H1 (cell line): Measurements from ENCODE around the gene PTPRJ. TPM values are rescaled to one million over a fixed set of nuclear protein-coding genes. Genes with fewer than 3 reads are reported as not detected.

Experiments used
- CTCF ChIA-PET: fragments of 300-600 bp; sonication (Branson Sonifier 250); formaldehyde crosslinking; loops from one replicate; lab custom pipeline; 2021; ENCODE audit not compliant: partially characterized antibody; lab: Charles Lee
- POLR2A ChIA-PET: fragments of 300-600 bp; sonication (Branson Sonifier 250); formaldehyde crosslinking; loops from one replicate; lab custom pipeline; 2021; ENCODE audit warnings: inconsistent platforms; ENCODE audit not compliant: partially characterized antibody; lab: Charles Lee
- DNase-seq, 2 experiments: peaks; one replicate each; pipeline versions ENCODE4 v3.0.0 to v3.0.0-alpha.2; 2010 to 2022; ENCODE audit warnings: low spot score in 2 of 2, low read depth in 1 of 2, mixed read lengths in 1 of 2
- FAIRE-seq: peaks from 2 replicates; lab custom pipeline; 2011; peaks lifted over from hg19 to GRCh38; lab: Jason Lieb, UNC
- H2AFZ ChIP-seq: 2 replicates; pipeline ENCODE4 v1.8.1; 2012; ENCODE audit warnings: low read length, inconsistent platforms
- H2AK5ac ChIP-seq: 2 replicates; pipeline ENCODE4 v1.6.1; 2013; ENCODE audit warnings: low read depth, low read length
- H2BK120ac ChIP-seq: replicated peaks from 2 replicates; pipeline ENCODE3; 2013; ENCODE audit warnings: low read depth, low read length, inconsistent platforms
- H2BK12ac ChIP-seq: 2 replicates; pipeline ENCODE4 v1.6.1; 2013; ENCODE audit warnings: low read depth, low read length
- H2BK15ac ChIP-seq: 2 replicates; pipeline ENCODE4 v1.6.1; 2013; ENCODE audit warnings: low read length
- H2BK20ac ChIP-seq: 2 replicates; pipeline ENCODE4 v1.6.1; 2013; ENCODE audit warnings: low read length
- H2BK5ac ChIP-seq: 2 replicates; pipeline ENCODE4 v1.6.1; 2013; ENCODE audit warnings: low read depth, low read length
- H3K14ac ChIP-seq: 2 replicates; pipeline ENCODE4 v1.6.1; 2013; ENCODE audit warnings: inconsistent platforms; ENCODE audit not compliant: insufficient read length
- H3K18ac ChIP-seq: 2 replicates; pipeline ENCODE4 v1.6.1; 2013; ENCODE audit warnings: low read length; ENCODE audit errors: extremely low read depth
- H3K23ac ChIP-seq: 2 replicates; pipeline ENCODE4 v1.6.1; 2013; ENCODE audit warnings: inconsistent platforms; ENCODE audit not compliant: insufficient read length
- H3K23me2 ChIP-seq: 2 replicates; pipeline ENCODE4 v1.6.1; 2013; ENCODE audit warnings: low read depth, low read length
- H3K27ac ChIP-seq: 2 replicates; pipeline ENCODE4 v1.6.1; 2011; ENCODE audit warnings: low read depth, low read length, inconsistent platforms
- H3K27me3 ChIP-seq, 4 experiments: replicated peaks in 1 of 4; 1 replicate in 1 of 4; 2 replicates in 3 of 4; pipeline versions ENCODE4 v1.6.1 to v1.8.1; 2011 to 2013; ENCODE audit warnings: low read length in 3 of 4, mild to moderate bottlenecking in 3 of 4, inconsistent platforms in 2 of 4, mixed read lengths in 2 of 4, moderate library complexity in 1 of 4; ENCODE audit not compliant: control insufficient read depth in 3 of 4, insufficient read depth in 3 of 4; ENCODE audit errors: extremely low read depth in 1 of 4
- H3K36me3 ChIP-seq, 4 experiments: 2 replicates each; pipeline versions ENCODE4 v1.6.1 to v1.8.1; 2011 to 2013; ENCODE audit warnings: mild to moderate bottlenecking in 4 of 4, low read length in 3 of 4, moderate library complexity in 2 of 4, control low read depth in 1 of 4, inconsistent platforms in 1 of 4; ENCODE audit not compliant: insufficient read depth in 4 of 4, control insufficient read depth in 2 of 4
- H3K4ac ChIP-seq: replicated peaks from 2 replicates; pipeline ENCODE3; 2013; ENCODE audit warnings: low read length, low read depth, mixed read lengths, inconsistent platforms; ENCODE audit not compliant: insufficient read length
- H3K4me1 ChIP-seq, 4 experiments: replicated peaks in 1 of 4; 1 replicate in 1 of 4; 2 replicates in 3 of 4; pipeline versions ENCODE4 v1.6.1 to v1.8.1; 2011 to 2013; ENCODE audit warnings: low read length in 3 of 4, inconsistent platforms in 2 of 4, mixed read lengths in 1 of 4; ENCODE audit not compliant: insufficient read depth in 4 of 4, control insufficient read depth in 3 of 4
- H3K4me2 ChIP-seq, 2 experiments: 2 replicates each; pipeline versions ENCODE4 v1.6.1 to v1.8.1; 2011 to 2013; ENCODE audit warnings: low read depth in 2 of 2, low read length in 2 of 2, control low read depth in 1 of 2, inconsistent platforms in 1 of 2, mild to moderate bottlenecking in 1 of 2; ENCODE audit not compliant: insufficient read depth in 1 of 2
- H3K4me3 ChIP-seq, 4 experiments: fragments of 200-600, 300-600 bp in 1 of 4; sonication (generic), shearing (Covaris generic), sonication (Bioruptor Twin) in 1 of 4; 2 replicates each; pipeline versions ENCODE4 v1.5.1 to v1.8.1; 2011 to 2016; ENCODE audit warnings: low read length in 4 of 4, low read depth in 3 of 4, control low read depth in 2 of 4, inconsistent platforms in 2 of 4, mild to moderate bottlenecking in 2 of 4, mixed read lengths in 1 of 4, moderate library complexity in 1 of 4; ENCODE audit not compliant: insufficient read depth in 2 of 4; ENCODE audit errors: extremely low read depth in 1 of 4
- H3K56ac ChIP-seq: replicated peaks from 2 replicates; pipeline ENCODE3; 2013; ENCODE audit warnings: low read depth, mild to moderate bottlenecking, mixed read lengths, low read length, inconsistent platforms; ENCODE audit not compliant: insufficient read length
- H3K79me1 ChIP-seq: 2 replicates; pipeline ENCODE4 v1.6.1; 2013; ENCODE audit warnings: low read depth, low read length, control low read depth
- H3K79me2 ChIP-seq, 2 experiments: 2 replicates each; pipeline versions ENCODE4 v1.6.1 to v1.8.1; 2012 to 2013; ENCODE audit warnings: low read length in 2 of 2, mild to moderate bottlenecking in 2 of 2, inconsistent platforms in 1 of 2; ENCODE audit not compliant: insufficient read depth in 2 of 2, control insufficient read depth in 1 of 2
- H3K9ac ChIP-seq, 4 experiments: replicated peaks in 1 of 4; 1 replicate in 1 of 4; 2 replicates in 3 of 4; pipeline versions ENCODE4 v1.6.1 to v1.8.1; 2011 to 2013; ENCODE audit warnings: low read depth in 3 of 4, low read length in 3 of 4, control low read depth in 2 of 4, mild to moderate bottlenecking in 2 of 4, moderate library complexity in 2 of 4, inconsistent platforms in 1 of 4; ENCODE audit errors: extremely low read depth in 1 of 4
- H3K9me3 ChIP-seq, 2 experiments: 2 replicates each; pipeline versions ENCODE4 v1.6.1 to v1.8.1; 2012 to 2013; ENCODE audit warnings: mild to moderate bottlenecking in 2 of 2, moderate library complexity in 2 of 2, control low read depth in 1 of 2, inconsistent platforms in 1 of 2, low read depth in 1 of 2, low read length in 1 of 2, mixed read lengths in 1 of 2; ENCODE audit not compliant: insufficient read depth in 2 of 2
- H4K20me1 ChIP-seq, 2 experiments: replicated peaks in 1 of 2; 2 replicates each; pipeline versions ENCODE3 to v1.8.1; 2011 to 2013; ENCODE audit warnings: inconsistent platforms in 2 of 2, low read length in 2 of 2, mild to moderate bottlenecking in 1 of 2; ENCODE audit not compliant: insufficient read depth in 2 of 2, control insufficient read depth in 1 of 2
- H4K5ac ChIP-seq: 2 replicates; pipeline ENCODE4 v1.6.1; 2013; ENCODE audit warnings: low read length, low read depth, mixed read lengths, inconsistent platforms; ENCODE audit not compliant: insufficient read length
- H4K8ac ChIP-seq: 2 replicates; pipeline ENCODE4 v1.8.0; 2013; ENCODE audit warnings: mild to moderate bottlenecking, moderate library complexity, low read length, inconsistent platforms; ENCODE audit not compliant: insufficient read depth; ENCODE audit errors: extremely low read depth
- H4K91ac ChIP-seq: replicated peaks from 2 replicates; pipeline ENCODE3; 2013; ENCODE audit warnings: low read length, mixed read lengths, inconsistent platforms; ENCODE audit not compliant: insufficient read length
- ASH2L ChIP-seq: fragments of 200-600, 300-600 bp; sonication (generic); IDR thresholded peaks from one replicate; pipeline ENCODE4 v1.7.1; 2017; ENCODE audit warnings: low read length
- BACH1 ChIP-seq: IDR thresholded peaks from 2 replicates; pipeline ENCODE4 v1.6.1; 2012; ENCODE audit warnings: low read length, improper control_type of control experiment
- BCL11A ChIP-seq, 2 experiments: IDR thresholded peaks; one replicate each; pipeline ENCODE4 v1.6.1; 2011; ENCODE audit warnings: low read depth in 2 of 2, low read length in 2 of 2, mild to moderate bottlenecking in 2 of 2
- CHD2 ChIP-seq: IDR thresholded peaks from 2 replicates; pipeline ENCODE4 v1.6.1; 2012; ENCODE audit warnings: low read length, improper control_type of control experiment
- CTBP2 ChIP-seq: IDR thresholded peaks from 2 replicates; pipeline ENCODE4 v1.7.0; 2011; ENCODE audit warnings: borderline replicate concordance, mild to moderate bottlenecking, moderate library complexity, mixed read lengths, low read length; ENCODE audit not compliant: insufficient read depth, insufficient read length
- FOSL1 ChIP-seq: IDR thresholded peaks from 2 replicates; pipeline ENCODE4 v1.6.1; 2011; ENCODE audit warnings: mild to moderate bottlenecking, low read depth, low read length, moderate library complexity; ENCODE audit not compliant: insufficient read depth
- KDM1A ChIP-seq: fragments of 200-600, 300-600 bp; sonication (generic); IDR thresholded peaks from 2 replicates; pipeline ENCODE4 v1.7.1; 2016; ENCODE audit warnings: mild to moderate bottlenecking, low read length, borderline replicate concordance
- POLR2A ChIP-seq, 2 experiments: IDR thresholded peaks; 1 replicate in 1 of 2; 2 replicates in 1 of 2; pipeline ENCODE4 v1.6.1; 2011; ENCODE audit warnings: low read depth in 2 of 2, low read length in 2 of 2, mild to moderate bottlenecking in 2 of 2; ENCODE audit errors: control extremely low read depth in 1 of 2
- RXRA ChIP-seq: IDR thresholded peaks from 2 replicates; pipeline ENCODE4 v1.6.1; 2011; ENCODE audit warnings: low read depth, mild to moderate bottlenecking, low read length, moderate library complexity; ENCODE audit not compliant: insufficient read depth
- SIN3A ChIP-seq, 2 experiments: IDR thresholded peaks in 1 of 2; conservative IDR thresholded peaks in 1 of 2; 2 replicates each; pipeline ENCODE4 v1.6.1; 2011 to 2012; ENCODE audit warnings: low read length in 2 of 2, improper control_type of control experiment in 1 of 2, low read depth in 1 of 2, mild to moderate bottlenecking in 1 of 2
- SIX5 ChIP-seq: IDR thresholded peaks from 2 replicates; pipeline ENCODE4 v1.6.1; 2011; ENCODE audit warnings: mild to moderate bottlenecking, low read depth, low read length
- TBP ChIP-seq: IDR thresholded peaks from 2 replicates; pipeline ENCODE4 v1.6.1; 2011; ENCODE audit warnings: low read depth, low read length, improper control_type of control experiment
- TCF12 ChIP-seq: IDR thresholded peaks from 2 replicates; pipeline ENCODE4 v1.6.1; 2011; ENCODE audit warnings: low read depth, mild to moderate bottlenecking, low read length
- WGBS, 2 experiments: shearing (Covaris generic) in 1 of 2; methylation state at CpG; one replicate each; pipeline versions ENCODE4 v1.1.6 to v1.1.7; 2013 to 2015; ENCODE audit warnings: low lambda C conversion rate in 2 of 2, mixed read lengths in 2 of 2, inconsistent platforms in 1 of 2, low coverage in 1 of 2, missing lambda C conversion rate in 1 of 2; ENCODE audit not compliant: insufficient replicate concordance in 2 of 2, insufficient coverage in 1 of 2, insufficient read length in 1 of 2; ENCODE audit errors: extremely low coverage in 1 of 2, missing lambda C conversion rate in 1 of 2; 5-methylcytosine and 5-hydroxymethylcytosine counted together
- polyA plus RNA-seq, 7 experiments: library from polyadenylated mRNA; depleted of rRNA in 3 of 7; stranded (reverse) in 5 of 7; unstranded in 2 of 7; fragments of >200 nt in 5 of 7; fragments of 200-250 nt in 2 of 7; gene quantifications; 1 replicate in 5 of 7; 2 replicates in 1 of 7; 4 replicates in 1 of 7; pipeline versions ENCODE4 v1.2.1 to v1.2.3, GENCODE V29; 2011 to 2013; ENCODE audit warnings: missing spikeins in 2 of 7, mixed read lengths in 2 of 7
- total RNA-seq: library from RNA; stranded (reverse); fragmentation: NEBNext Ultra II Directional; extraction: Animal tissue kit (Norgen Biotek cat#: 25700); gene quantifications from 2 replicates; pipeline ENCODE4 v1.2.1, GENCODE V29; 2021
- TF ChIP-seq, protein P1 (sequence below): IDR thresholded peaks from 2 replicates; pipeline ENCODE4 v1.6.1; 2011; ENCODE audit warnings: low read depth, mild to moderate bottlenecking, low read length; ENCODE audit not compliant: insufficient read depth

The PTPRJ gene
- total and polyA plus RNA-seq, 2 of the 8 experiments (the other 6 are each of a cell fraction or from before 2014, with no cell fraction given), result 4.4 to 22.6 TPM

DNA sequence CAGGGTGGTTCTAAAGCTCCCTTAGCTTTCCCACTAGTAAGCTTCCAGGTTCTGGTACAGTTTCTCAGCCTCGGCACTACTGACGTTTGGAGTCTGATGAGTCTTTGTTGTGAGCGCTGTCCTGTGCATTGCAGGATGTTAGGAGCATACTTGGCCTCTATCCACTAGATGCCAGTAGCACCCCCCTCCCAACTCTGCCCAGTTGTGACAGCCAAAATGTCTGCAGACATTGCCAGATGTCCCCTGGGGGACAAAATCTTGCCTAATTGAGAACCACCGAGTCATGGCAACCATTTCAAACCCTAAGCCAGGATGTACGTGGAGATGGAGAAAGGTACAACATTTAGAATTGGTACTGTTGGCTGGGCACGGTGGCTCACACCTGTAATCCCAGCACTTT, 68.7 kb downstream of the PTPRJ start:
- H3K9me3 ChIP-seq, result no peaks in the 10 kb centered on the region
- H4K5ac ChIP-seq, result no peak overlapping the region
- no peak overlapping the region for H4K8ac ChIP-seq
- H2AK5ac ChIP-seq, result peak overlapping the region; percentile 11; the same call in 1 of the 2 replicates
- H3K4me1 ChIP-seq, result peaks cover 6 to 13% (median 11%) of the 10 kb centered on the region in 4 experiments
- no peak overlapping the region for H2AFZ ChIP-seq
- peak overlapping the region; percentile 66; the same call in 1 of the 2 replicates for H2BK5ac ChIP-seq
- H4K91ac ChIP-seq, result no peak overlapping the region
- no peaks in the 10 kb centered on the region; the same call in 1 of the 2 replicates for H3K23me2 ChIP-seq
- no peak overlapping the region for H2BK12ac ChIP-seq
- no peak overlapping the region for H2BK120ac ChIP-seq
- no peak for DNase-seq
- no peak overlapping the region for H3K4ac ChIP-seq
- H3K27me3 ChIP-seq, result no peaks in the 10 kb centered on the region
- H3K56ac ChIP-seq, result no peak overlapping the region
- no peak overlapping the region for H3K18ac ChIP-seq
- peaks cover 0 to 5% of the 10 kb centered on the region in 2 experiments; a peak in 2 of 4 replicates for H3K79me2 ChIP-seq
- H3K36me3 ChIP-seq, result no peaks in the 10 kb centered on the region
- H4K20me1 ChIP-seq, result no peaks in the 10 kb centered on the region
- no peak overlapping the region for H3K4me3 ChIP-seq
- H3K27ac ChIP-seq, result no peak overlapping the region
- no peaks in the 10 kb centered on the region; the same call in 1 of the 2 replicates for H3K79me1 ChIP-seq
- ChIA-PET CTCF (interaction anchor here (0.8 kb wide), 1 partner anchor 59 kb away, joined by 4 read pairs; no protein-coding TSS in a partner anchor), POLR2A (no interaction called here)
- no peak overlapping the region for H3K23ac ChIP-seq
- peak overlapping the region; percentile 46; the same call in 1 of the 2 replicates for H2BK15ac ChIP-seq
- FAIRE-seq, result no peak
- WGBS, 2 experiments, result 92% methylated on average over 6 of the region's 6 CpGs; no CpG with 5 or more reads in 1 of the 2 experiments
- H3K9ac ChIP-seq, result no peak overlapping the region
- H3K14ac ChIP-seq, result no peak overlapping the region
- H2BK20ac ChIP-seq, result no peak overlapping the region
- no peak overlapping the region for H3K4me2 ChIP-seq
- TF ChIP-seq BCL11A (IDR thresholded peaks at IDR 0.05; ENCODE audit: low read depth in 2 of 2, low read length in 2 of 2) (no peak), SIX5 (no peak), ASH2L (no peak), KDM1A (no peak), CHD2 (no peak), TCF12 (no peak), FOSL1 (no peak), CTBP2 (no peak), RXRA (no peak), SIN3A (conservative IDR thresholded peaks at IDR 0.05 in 1 of 2, IDR thresholded peaks at IDR 0.05 in 1 of 2; ENCODE audit: low read depth in 1 of 2, low read length in 2 of 2) (no peak), POLR2A (IDR thresholded peaks at IDR 0.05; ENCODE audit: control extremely low read depth in 1 of 2, low read depth in 2 of 2, low read length in 2 of 2) (no peak), TBP (no peak), BACH1 (no peak)
- TF ChIP-seq, protein P1, sequence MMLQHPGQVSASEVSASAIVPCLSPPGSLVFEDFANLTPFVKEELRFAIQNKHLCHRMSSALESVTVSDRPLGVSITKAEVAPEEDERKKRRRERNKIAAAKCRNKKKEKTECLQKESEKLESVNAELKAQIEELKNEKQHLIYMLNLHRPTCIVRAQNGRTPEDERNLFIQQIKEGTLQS, result no peak
